ENCODE data around the gene GOLGA6L6.
"Not testable (repeated sequence)": the region's sequence is repeated elsewhere in the genome, so short reads cannot be mapped to it uniquely, and the experiment has no call there.

The GOLGA6L6 gene, protein sequence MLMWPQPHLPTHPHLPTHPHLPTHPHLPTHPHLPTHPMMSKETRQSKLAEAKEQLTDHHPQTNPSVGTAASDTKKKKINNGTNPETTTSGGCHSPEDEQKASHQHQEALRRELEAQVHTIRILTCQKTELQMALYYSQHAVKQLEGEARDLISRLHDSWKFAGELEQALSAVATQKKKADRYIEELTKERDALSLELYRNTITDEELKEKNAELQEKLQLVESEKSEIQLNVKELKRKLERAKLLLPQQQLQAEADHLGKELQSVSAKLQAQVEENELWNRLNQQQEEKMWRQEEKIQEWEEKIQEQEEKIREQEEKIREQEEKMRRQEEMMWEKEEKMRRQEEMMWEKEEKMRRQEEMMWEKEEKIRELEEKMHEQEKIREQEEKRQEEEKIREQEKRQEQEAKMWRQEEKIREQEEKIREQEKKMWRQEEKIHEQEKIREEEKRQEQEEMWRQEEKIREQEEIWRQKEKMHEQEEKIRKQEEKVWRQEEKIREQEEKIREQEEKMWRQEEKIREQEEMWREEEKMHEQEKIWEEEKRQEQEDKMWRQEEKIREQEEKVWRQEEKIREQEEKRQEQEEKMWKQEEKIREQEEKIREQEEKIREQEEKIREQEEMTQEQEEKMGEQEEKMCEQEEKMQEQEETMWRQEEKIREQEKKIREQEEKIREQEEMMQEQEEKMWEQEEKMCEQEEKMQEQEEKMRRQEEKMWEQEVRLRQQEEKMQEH

DNA sequence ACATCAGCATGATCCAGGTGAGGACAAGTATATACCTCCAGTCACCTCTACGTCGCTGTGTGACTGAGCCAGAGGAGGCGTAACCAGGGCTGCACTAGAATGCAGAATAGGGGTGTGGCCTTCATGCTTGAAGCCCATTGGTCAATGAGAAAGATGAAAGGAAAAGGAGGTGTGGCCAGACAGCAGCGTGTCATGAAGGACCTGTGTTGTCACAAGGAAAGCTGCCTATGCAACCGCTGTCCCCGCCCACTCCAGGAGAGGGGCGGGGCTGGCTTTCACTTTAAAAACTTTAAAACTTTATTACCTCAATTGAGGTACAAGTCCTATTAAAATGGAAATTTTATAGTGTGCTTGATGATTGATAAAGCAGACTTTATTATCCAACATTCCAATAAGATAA lies at the start of gene GOLGA6L6:
TSS of gene GOLGA6L6 (minus strand) at position 101 of the 400 bp plus-strand sequence. CDS start at position 10, 91 bp downstream.
- DNase-seq (ENCODE audit: low read depth, low spot score) = not testable (repeated sequence)

DNA sequence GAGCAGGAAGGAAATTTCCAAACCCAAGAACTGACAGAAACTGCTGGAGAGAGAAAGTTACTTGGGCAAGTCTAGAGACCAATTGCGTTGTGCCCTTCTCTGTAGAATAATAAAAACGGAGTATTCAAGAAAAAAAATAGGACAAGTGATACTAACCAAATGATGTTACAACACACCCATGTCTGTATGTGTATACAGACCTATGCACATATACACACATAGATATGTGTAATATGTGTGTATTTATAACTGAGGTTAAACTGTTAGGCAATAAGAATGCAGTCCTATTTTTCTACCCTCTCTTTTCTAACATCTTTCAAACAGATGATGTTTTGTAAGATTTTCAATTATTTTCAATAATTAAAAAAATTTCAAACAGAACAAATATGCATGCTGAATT lies 48.5 kb upstream of the GOLGA6L6 start:
- not testable (repeated sequence) for DNase-seq (ENCODE audit: low read depth, low spot score)

DNA sequence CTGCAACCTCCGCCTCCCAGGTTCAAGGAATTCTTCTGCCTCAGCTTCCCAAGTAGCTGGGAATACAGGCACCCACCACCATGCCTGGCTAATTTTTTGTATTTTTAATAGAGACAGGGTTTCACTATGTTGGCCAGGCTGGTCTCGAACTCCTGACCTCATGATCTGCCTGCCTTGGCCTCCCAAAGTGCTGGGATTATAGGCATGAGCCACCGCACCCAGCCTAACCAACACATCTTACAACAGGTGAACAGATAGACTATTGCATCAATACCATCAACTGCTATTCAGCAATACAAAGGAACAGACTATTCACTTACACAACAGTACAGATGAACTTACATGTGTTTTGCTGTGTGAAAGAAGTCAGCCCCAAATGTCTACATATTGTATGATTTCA lies 45.2 kb upstream of the GOLGA6L6 start:
- not testable (repeated sequence) for DNase-seq (ENCODE audit: low read depth, low spot score)

DNA sequence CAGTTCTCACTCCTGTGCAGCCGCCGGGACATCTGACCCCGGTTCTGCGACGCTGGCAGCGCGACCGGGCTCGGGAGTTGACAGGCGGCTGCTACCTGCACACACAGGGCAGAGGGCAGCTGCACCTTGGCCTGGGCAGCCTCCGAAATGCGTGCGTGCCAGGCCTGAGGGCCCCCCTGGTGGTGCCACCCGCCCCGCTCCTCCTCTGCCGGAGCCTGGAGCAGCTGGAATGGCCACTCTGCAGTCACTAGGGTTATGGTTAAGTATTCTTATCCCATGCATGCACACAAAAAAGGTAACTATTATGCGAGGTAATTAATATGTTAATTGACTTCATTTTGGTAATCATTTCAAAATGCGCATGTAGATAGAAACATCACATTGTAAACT lies 41.1 kb upstream of the GOLGA6L6 start:
- DNase-seq (ENCODE audit: low read depth, low spot score) = not testable (repeated sequence)

DNA sequence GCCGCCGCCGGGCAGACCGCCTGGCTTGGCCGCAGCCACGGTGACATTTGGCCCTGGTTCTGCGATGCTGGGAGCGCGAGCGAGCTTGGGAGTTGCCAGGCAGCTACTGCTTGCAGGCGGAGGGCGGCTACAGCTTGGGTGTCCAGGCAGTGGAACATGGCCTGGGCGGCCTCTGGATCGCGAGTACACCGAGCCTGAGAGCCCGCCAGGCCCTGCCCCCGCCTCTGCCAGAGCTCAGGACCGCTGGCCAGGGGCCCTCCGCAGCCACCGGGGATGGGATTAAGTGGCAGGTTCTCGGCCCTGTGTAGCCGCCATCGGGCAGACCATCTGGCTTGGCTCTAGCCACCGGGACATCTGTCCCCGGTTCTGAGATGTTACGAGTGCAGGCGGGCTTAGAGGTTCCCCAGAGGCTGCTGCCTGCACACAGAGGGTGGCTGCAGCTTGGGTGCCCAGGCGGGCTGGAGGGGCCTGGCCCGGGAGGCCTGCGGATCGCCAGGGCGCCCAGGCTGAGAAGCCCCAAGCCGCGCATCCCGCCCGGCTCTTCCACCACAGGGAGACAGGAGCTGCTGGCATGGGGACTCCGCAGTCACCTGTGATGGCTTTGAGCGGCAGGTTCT lies 40.6 kb upstream of the GOLGA6L6 start:
- DNase-seq (ENCODE audit: low read depth, low spot score) = not testable (repeated sequence)

DNA sequence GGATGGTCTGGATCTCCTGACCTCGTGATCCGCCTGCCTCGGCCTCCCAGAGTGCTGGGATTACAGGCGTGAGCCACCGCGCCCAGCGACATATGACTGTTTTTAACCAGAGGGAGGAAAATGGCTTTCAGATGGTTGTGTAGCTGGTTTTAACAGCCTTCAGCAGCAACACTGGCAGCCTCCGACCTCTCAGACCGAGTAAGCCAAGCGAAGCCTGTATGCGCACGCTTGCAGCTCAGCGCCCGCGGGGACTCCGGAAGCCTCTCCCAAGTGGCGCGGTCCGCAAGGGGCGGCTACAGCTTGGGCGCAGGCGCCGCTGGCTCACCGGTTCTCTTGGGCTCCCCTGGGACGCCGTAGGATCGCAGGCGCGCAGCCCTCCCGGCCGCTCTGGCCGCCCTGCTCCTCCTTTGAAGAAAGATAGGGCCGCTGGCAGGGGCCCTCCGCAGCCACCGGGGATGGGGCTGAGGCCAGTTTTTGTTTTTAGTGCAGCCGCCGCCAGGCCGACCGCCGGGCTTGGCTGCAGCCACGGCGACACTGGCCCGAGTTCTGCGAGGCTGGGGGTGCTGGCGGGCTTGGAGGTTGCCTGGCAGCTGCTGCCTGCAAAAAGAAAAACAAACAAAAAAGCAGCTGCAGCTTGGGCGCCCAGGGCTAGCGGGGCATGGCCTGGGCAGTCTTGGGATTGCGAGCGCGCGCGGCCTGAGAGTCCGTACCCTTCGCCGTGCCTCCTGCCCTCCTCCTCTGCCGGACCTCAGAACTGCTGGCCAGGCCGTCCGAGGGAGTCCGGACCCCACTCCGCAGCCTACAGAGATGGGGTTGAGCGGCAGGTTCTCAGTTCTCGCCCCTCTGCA lies 39.9 kb upstream of the GOLGA6L6 start:
- DNase-seq (ENCODE audit: low read depth, low spot score) = not testable (repeated sequence)

DNA sequence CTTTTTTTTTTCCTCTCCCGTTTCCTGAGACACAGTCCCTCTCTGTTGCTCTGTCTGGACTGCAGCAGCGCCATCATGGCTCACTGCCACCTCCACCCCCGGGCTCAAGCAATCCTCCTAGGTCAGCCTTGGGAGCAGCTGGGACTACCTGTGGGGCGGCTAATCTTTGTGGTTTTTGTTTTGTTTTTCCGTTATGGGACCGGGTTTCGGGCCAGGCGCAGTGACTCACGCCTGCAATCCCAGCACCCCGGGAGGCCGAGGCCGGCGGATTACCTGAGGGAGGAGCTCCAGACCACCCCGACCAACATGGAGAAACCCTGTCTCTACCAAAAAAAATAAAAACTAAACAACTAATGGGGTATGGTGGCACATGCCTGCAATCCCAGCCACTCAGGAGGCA lies 38.1 kb upstream of the GOLGA6L6 start:
- not testable (repeated sequence) for DNase-seq (ENCODE audit: low read depth, low spot score)

DNA sequence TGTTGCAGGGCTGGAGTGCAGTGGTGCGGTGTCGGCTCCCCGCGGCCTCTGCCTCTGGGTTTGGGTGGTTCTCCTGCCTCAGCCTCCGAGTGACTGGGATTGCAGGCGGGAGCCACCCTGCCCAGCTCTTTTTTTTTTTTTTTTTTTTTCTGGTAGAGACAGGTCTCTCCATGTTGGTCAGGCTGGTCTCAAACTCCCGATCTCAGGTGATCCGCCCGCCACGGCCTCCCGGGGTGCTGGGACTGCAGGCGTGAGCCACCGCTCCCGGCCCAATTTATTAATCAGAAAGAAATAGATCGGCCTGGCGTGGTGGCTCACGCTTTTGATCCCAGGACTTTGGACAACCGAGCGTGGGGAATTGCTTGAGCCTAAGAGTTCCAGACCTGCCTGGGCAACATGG lies 9.7 kb upstream of the GOLGA6L6 start:
- DNase-seq (ENCODE audit: low read depth, low spot score) = not testable (repeated sequence)

DNA sequence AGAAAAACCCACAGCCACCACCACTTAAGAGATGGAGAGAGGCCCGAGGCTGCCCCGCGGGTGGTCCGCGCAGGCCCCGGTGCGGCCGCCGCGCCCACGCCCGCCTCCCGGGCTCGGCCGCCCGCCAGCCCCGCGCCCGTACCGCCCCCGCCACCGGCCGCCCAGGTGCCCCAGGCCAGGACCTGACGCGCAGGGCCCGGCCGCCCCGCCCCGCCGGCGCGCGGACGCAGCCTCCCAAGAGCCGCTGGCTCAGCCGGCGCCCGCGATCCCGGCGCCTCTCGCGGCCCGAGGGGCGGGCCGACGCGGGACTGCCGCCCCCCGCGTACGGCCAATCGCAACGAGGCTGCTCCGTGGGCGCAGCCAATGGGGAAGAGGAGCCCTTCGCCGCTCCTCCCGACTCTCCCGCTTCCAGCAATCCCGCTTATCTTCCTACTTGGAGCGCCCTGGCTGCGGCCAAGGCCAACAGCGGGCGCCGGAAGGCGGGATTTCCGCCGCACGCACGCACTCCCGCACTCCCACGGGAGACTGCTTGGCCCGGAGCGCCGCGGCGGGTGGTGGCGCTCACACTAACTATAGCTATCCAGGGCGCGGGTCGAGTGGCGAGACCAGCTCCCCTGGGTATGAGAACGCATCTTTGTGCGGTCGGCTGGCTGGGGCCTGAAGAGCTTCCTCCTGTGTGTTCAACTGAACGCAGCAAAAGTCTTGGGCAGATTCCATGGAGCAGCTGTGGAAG lies 35.5 kb downstream of the GOLGA6L6 start:
- DNase-seq (ENCODE audit: low read depth, low spot score) = not testable (repeated sequence)

DNA sequence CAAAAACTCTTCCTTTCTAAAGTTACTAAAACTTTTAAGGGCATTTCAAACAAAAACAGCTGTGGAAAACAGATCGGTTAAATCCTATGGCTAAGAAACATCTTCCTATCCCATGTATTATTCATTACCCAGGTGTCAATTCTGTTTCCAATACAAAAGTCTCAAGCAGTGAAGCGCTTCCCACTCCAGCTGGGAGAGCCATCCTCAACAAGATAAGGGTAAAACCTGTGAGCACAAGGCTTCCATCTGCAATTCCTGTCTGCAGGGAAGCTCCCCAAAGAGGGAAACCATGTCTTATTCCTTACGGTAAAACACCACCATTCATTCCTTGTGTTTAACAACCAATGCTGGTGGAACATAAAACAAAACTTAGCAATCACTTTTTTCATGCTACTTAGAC lies 38.8 kb downstream of the GOLGA6L6 start:
- DNase-seq (ENCODE audit: low read depth, low spot score) = not testable (repeated sequence)

DNA sequence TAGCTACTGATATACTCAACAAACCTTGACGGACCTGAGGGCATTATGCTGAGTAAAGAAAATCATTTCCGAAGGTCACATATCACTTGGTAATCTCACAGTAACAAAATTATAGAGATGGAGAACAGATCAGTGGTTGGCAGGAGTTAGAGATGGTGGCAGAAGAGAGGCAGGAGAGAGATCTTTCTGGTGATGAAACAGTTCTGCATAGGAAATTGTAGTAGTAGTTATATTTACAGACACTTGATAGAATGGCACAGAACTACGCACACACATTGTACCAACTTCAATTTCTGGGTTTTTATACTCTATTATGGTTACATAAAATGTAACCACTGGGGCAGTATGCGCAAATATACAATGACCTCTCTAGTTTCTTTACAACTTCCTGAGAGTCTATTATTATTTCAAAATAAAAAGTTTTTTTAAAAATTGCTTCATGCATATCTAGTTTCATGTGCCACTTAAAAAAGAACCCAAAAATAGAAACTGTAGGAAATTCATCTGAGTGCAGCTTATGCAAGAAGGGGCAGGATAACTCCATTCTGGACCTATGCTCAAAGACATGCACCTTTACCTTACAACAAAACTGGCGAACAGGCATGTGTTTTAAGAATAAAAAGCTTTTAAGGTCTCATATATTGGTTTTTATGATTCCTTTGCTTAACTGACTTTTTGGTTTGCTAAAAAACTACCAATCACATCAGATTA lies 39.9 kb downstream of the GOLGA6L6 start:
- not testable (repeated sequence) for DNase-seq (ENCODE audit: low read depth, low spot score)

DNA sequence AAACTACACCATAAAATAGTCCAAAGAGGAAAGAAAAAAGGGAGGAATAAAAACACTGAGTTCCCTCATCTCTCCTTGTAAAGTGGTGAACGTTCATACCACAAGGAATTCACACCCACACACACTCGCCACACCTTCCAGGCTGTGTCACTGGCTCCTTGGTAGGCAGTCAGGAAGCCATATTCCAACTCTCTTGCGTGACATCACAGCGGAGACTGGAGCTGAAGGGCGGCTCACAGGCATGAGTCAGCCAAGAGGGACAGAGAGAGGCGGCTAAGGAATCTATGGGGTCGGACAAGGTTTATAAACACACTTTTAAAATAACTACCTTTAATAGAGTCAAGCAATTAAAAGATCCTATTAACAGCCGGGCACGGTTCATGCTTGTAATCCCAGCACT lies 43.8 kb downstream of the GOLGA6L6 start:
- DNase-seq (ENCODE audit: low read depth, low spot score) = not testable (repeated sequence)

DNA sequence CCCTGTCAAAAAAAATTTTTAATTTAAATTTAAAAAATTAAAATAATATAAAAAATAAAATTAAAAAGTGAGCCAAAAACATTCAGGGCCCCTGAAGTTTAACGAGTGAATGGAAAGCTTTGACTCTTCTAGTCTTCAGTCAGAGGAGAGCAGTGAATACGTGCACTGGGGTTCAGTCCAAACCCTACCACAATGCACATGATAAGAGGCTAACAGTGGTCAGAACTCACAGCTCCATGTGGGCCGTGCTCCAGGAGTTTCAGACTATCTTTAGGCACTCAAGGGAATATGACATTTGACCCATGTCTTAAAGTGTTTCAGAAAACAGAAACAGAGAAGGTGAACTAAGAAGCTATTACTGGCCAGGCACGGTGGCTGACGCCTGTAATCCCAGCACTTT lies 48.6 kb downstream of the GOLGA6L6 start:
- DNase-seq (ENCODE audit: low read depth, low spot score) = not testable (repeated sequence)

DNA sequence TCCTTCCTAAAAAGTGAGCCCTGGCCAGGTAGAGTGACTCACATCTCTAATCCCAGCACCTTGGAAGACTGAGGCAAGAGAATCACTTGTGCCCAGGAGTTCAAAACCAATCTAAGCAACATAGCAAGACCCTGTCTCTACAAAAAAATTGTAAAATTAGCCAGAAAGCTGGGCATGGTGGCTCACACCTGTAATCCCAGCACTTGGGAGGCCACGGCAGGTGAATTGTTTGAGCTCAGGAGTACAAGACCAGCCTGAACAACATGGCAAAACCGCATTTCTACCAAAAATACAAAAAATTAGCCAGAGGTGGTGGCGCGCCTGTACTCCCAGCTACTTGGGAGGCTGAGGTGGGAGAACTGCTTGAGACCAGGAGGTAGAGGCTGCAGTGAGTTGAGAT lies 49.0 kb downstream of the GOLGA6L6 start:
- not testable (repeated sequence) for DNase-seq (ENCODE audit: low read depth, low spot score)

DNA sequence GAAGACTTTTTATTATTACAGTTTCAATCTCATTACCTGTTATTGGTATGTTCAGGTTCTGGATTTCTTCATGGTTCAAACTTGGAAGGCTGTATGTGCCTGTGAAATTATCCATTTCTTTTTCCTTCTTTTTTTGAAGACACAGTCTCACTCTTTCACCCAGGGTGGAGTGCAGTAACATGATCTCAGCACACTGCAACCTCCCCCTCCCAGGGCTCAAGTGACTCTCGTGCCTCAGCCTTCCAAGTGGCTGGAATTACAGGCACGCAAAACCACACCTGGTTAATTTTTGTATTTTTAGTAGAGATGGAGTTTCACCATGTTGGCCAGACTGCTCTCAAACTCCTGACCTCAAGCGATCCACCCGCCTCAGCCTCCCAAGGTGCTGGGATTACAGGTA lies 52.3 kb downstream of the GOLGA6L6 start:
- DNase-seq (ENCODE audit: low read depth, low spot score) = not testable (repeated sequence)

Data from astrocyte of the hippocampus (primary cell).